ENCODE data around the gene GGT7.

The GGT7 gene

GRCh38 chr20:34824452-34824805 is 48.2 kb downstream of the GGT7 start:
- no peaks in the 10 kb centered on the region for H3K27me3 ChIP-seq
- no peak for TF ChIP-seq CTCF (IDR thresholded peaks at IDR 0.05; ENCODE audit: low read depth, low read length)
- H3K9me3 ChIP-seq = no peaks in the 10 kb centered on the region
- no peaks in the 10 kb centered on the region for H3K4me1 ChIP-seq
- no peaks in the 10 kb centered on the region for H3K36me3 ChIP-seq
- H3K4me3 ChIP-seq (ENCODE audit: low read depth, low read length) = peak overlapping the region; percentile 71
- DNase-seq = peak; percentile 24

GRCh38 chr20:34824026-34824425 is 48.6 kb downstream of the GGT7 start:
- Histone ChIP-seq H3K27me3 (no peaks in the 10 kb centered on the region), H3K4me3 (ENCODE audit: low read depth, low read length) (peak overlapping the region; percentile 71), H3K4me1 (no peaks in the 10 kb centered on the region), H3K36me3 (no peaks in the 10 kb centered on the region), H3K9me3 (no peaks in the 10 kb centered on the region)
- TF ChIP-seq CTCF (IDR thresholded peaks at IDR 0.05; ENCODE audit: low read depth, low read length) = no peak
- no peak for DNase-seq

GRCh38 chr20:34820805-34821578 is 51.7 kb downstream of the GGT7 start:
- Histone ChIP-seq H3K4me1 (no peaks in the 10 kb centered on the region), H3K9me3 (no peaks in the 10 kb centered on the region), H3K4me3 (ENCODE audit: low read depth, low read length) (no peak overlapping the region), H3K36me3 (0 out of 2 replicates have a peak, but pooled peaks cover 2% of the 10 kb centered on the region), H3K27me3 (no peaks in the 10 kb centered on the region)
- TF ChIP-seq CTCF (IDR thresholded peaks at IDR 0.05; ENCODE audit: low read depth, low read length) = no peak
- DNase-seq = no peak

- no peak for DNase-seq
- Histone ChIP-seq H3K9me3 (no peaks in the 10 kb centered on the region), H3K4me1 (no peaks in the 10 kb centered on the region), H3K36me3 (0 out of 2 replicates have a peak, but pooled peaks cover 2% of the 10 kb centered on the region), H3K27me3 (no peaks in the 10 kb centered on the region), H3K4me3 (ENCODE audit: low read depth, low read length) (no peak overlapping the region)
- TF ChIP-seq CTCF (IDR thresholded peaks at IDR 0.05; ENCODE audit: low read depth, low read length) = no peak
Measured at GRCh38 chr20:34817801-34818200, 54.9 kb downstream of the GGT7 start.

GRCh38 chr20:34817072-34817471 is 55.6 kb downstream of the GGT7 start:
- H3K27me3 ChIP-seq = no peaks in the 10 kb centered on the region
- no peak overlapping the region for H3K4me3 ChIP-seq (ENCODE audit: low read depth, low read length)
- H3K4me1 ChIP-seq = no peaks in the 10 kb centered on the region
- DNase-seq = no peak
- H3K36me3 ChIP-seq = 0 out of 2 replicates have a peak, but pooled peaks cover 2% of the 10 kb centered on the region
- no peaks in the 10 kb centered on the region for H3K9me3 ChIP-seq
- TF ChIP-seq CTCF (IDR thresholded peaks at IDR 0.05; ENCODE audit: low read depth, low read length) = no peak

GRCh38 chr20:34815636-34816035 is 57.0 kb downstream of the GGT7 start:
- no peak for TF ChIP-seq CTCF (IDR thresholded peaks at IDR 0.05; ENCODE audit: low read depth, low read length)
- no peak for DNase-seq
- Histone ChIP-seq H3K4me3 (ENCODE audit: low read depth, low read length) (no peak overlapping the region), H3K4me1 (no peaks in the 10 kb centered on the region), H3K9me3 (no peaks in the 10 kb centered on the region), H3K36me3 (0 out of 2 replicates have a peak, but pooled peaks cover 2% of the 10 kb centered on the region), H3K27me3 (no peaks in the 10 kb centered on the region)
